NT2/D1 (cell line): ENCODE measurements around the gene TMX4.

ENCODE experiments used
- DNase-seq: peaks from one replicate; pipeline ENCODE4 v3.0.0-alpha.2; 2011; ENCODE audit warnings: low read depth, low spot score
- H3K27me3 ChIP-seq: 2 replicates; pipeline ENCODE4 v1.6.0; 2011; ENCODE audit warnings: mild to moderate bottlenecking; ENCODE audit not compliant: insufficient read length, insufficient read depth
- H3K36me3 ChIP-seq: 2 replicates; pipeline ENCODE4 v1.6.1; 2011; ENCODE audit warnings: mild to moderate bottlenecking, low read length, mixed read lengths; ENCODE audit not compliant: insufficient read depth, insufficient read length
- H3K4me1 ChIP-seq: 2 replicates; pipeline ENCODE4 v1.5.1; 2011; ENCODE audit not compliant: insufficient read depth, insufficient read length
- H3K4me3 ChIP-seq: 2 replicates; pipeline ENCODE4 v1.5.1; 2011; ENCODE audit warnings: low read depth; ENCODE audit not compliant: insufficient read length
- H3K9ac ChIP-seq: 2 replicates; pipeline ENCODE4 v1.6.0; 2011; ENCODE audit warnings: low read depth; ENCODE audit not compliant: insufficient read length
- H3K9me3 ChIP-seq: 2 replicates; pipeline ENCODE4 v1.5.1; 2011; ENCODE audit warnings: mild to moderate bottlenecking, low read length; ENCODE audit not compliant: insufficient read depth
- SUZ12 ChIP-seq: IDR thresholded peaks from 2 replicates; pipeline ENCODE4 v1.6.1; 2011; ENCODE audit not compliant: insufficient read length, insufficient read depth; ENCODE audit errors: extremely low read depth
- YY1 ChIP-seq: IDR thresholded peaks from 2 replicates; pipeline ENCODE4 v1.6.1; 2011; ENCODE audit not compliant: insufficient read length, insufficient read depth
- ZNF274 ChIP-seq: IDR thresholded peaks from 2 replicates; pipeline ENCODE4 v1.6.1; 2011; ENCODE audit warnings: mild to moderate bottlenecking, low read depth, low read length

TMX4 gene

GRCh38 chr20:8055096-8055495, 35.5 kb upstream of the TMX4 start:
- no peak overlapping the region for H3K4me3 ChIP-seq
- no peaks in the 10 kb centered on the region for H3K4me1 ChIP-seq
- no peaks in the 10 kb centered on the region for H3K9me3 ChIP-seq
- DNase-seq = no peak
- no peak for TF ChIP-seq ZNF274
- no peak for TF ChIP-seq YY1
- TF ChIP-seq SUZ12 = no peak
- no peaks in the 10 kb centered on the region for H3K36me3 ChIP-seq
- no peaks in the 10 kb centered on the region for H3K27me3 ChIP-seq
- no peak overlapping the region for H3K9ac ChIP-seq

- no peaks in the 10 kb centered on the region for H3K27me3 ChIP-seq
- no peak for TF ChIP-seq SUZ12
- TF ChIP-seq ZNF274 = no peak
- no peak for TF ChIP-seq YY1
- no peaks in the 10 kb centered on the region for H3K36me3 ChIP-seq
- no peaks in the 10 kb centered on the region for H3K4me1 ChIP-seq
- DNase-seq = no peak
- no peaks in the 10 kb centered on the region for H3K9me3 ChIP-seq
- H3K4me3 ChIP-seq = no peak overlapping the region
- no peak overlapping the region for H3K9ac ChIP-seq
Observed at GRCh38 chr20:8050157-8050837, 30.7 kb upstream of the TMX4 start.

GRCh38 chr20:8049310-8049709, 29.7 kb upstream of the TMX4 start:
- no peak overlapping the region for H3K4me3 ChIP-seq
- no peaks in the 10 kb centered on the region for H3K27me3 ChIP-seq
- H3K9ac ChIP-seq = no peak overlapping the region
- H3K4me1 ChIP-seq = no peaks in the 10 kb centered on the region
- H3K9me3 ChIP-seq = no peaks in the 10 kb centered on the region
- TF ChIP-seq YY1 = no peak
- TF ChIP-seq SUZ12 = no peak
- no peak for TF ChIP-seq ZNF274
- no peak for DNase-seq
- no peaks in the 10 kb centered on the region for H3K36me3 ChIP-seq

DNA sequence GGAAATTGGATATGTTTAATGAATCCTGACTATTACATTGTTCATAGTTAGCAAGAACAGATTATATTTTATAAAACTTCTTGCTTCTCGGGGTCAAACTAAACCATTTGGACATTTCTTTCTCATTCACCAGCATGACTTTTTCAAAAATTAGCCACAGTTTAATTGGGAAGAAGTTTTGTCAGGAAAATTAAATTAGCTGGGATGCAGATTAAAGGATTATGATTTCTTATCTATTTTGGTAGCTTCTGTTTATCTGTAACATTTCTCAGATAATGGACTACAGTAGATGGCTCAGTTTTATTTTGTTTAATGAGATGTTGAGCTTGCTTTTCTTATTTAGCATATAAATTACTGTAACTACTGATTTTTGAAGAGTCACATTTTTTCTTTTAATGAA, 26.4 kb upstream of the TMX4 start:
- H3K9me3 ChIP-seq = no peaks in the 10 kb centered on the region

GRCh38 chr20:8043687-8044282, 24.2 kb upstream of the TMX4 start:
- Histone ChIP-seq H3K9ac (no peak overlapping the region), H3K36me3 (no peaks in the 10 kb centered on the region), H3K4me3 (no peak overlapping the region), H3K9me3 (no peaks in the 10 kb centered on the region), H3K27me3 (no peaks in the 10 kb centered on the region), H3K4me1 (no peaks in the 10 kb centered on the region)
- no peak for TF ChIP-seq ZNF274
- no peak for TF ChIP-seq YY1
- TF ChIP-seq SUZ12 = no peak
- DNase-seq = peak; percentile 57

More for the DNA sequence above, 26.4 kb upstream of the TMX4 start:
- no peak overlapping the region for H3K4me3 ChIP-seq
- no peaks in the 10 kb centered on the region for H3K27me3 ChIP-seq
- no peaks in the 10 kb centered on the region for H3K4me1 ChIP-seq
- no peak for DNase-seq
- no peaks in the 10 kb centered on the region for H3K36me3 ChIP-seq
- H3K9ac ChIP-seq = no peak overlapping the region
- TF ChIP-seq ZNF274 (no peak), SUZ12 (no peak), YY1 (no peak)

DNA sequence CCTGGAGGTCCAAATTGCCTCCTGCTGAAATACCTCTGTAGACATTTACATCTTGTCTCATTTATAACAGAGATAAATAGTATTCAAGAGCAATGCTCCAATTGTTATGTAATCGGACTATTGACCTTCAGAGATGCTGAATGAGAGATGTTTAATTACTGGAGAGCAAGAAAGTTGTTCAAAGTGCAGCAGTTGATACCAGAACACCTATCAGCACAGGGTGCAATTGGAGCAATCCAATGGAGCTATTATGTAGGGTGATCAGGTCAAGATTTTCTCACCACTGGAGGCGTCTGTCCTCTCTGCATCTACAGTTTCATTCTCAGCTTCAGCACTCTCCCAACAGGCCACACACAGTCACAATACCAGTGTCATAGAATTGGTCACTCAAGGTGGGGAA, 19.5 kb upstream of the TMX4 start:
- H3K9me3 ChIP-seq = no peaks in the 10 kb centered on the region
- H3K36me3 ChIP-seq = no peaks in the 10 kb centered on the region
- H3K4me1 ChIP-seq = no peaks in the 10 kb centered on the region
- DNase-seq = no peak
- TF ChIP-seq SUZ12 (no peak), YY1 (no peak), ZNF274 (no peak)
- no peaks in the 10 kb centered on the region for H3K27me3 ChIP-seq
- no peak overlapping the region for H3K9ac ChIP-seq
- no peak overlapping the region for H3K4me3 ChIP-seq

GRCh38 chr20:8036771-8037170, 17.2 kb upstream of the TMX4 start:
- Histone ChIP-seq H3K4me3 (no peak overlapping the region), H3K27me3 (no peaks in the 10 kb centered on the region), H3K9me3 (no peaks in the 10 kb centered on the region)

More at GRCh38 chr20:8036771-8037170, 17.2 kb upstream of the TMX4 start:
- Histone ChIP-seq H3K4me1 (no peaks in the 10 kb centered on the region), H3K36me3 (no peaks in the 10 kb centered on the region), H3K9ac (no peak overlapping the region)
- no peak for TF ChIP-seq YY1
- TF ChIP-seq ZNF274 = no peak
- no peak for TF ChIP-seq SUZ12
- DNase-seq = no peak
